Measurements from ENCODE around the gene SLC27A1. TPM values are rescaled to one million over a fixed set of nuclear protein-coding genes. Genes with fewer than 3 reads are reported as not detected.
"Not testable (repeated sequence)": the region's sequence is repeated elsewhere in the genome, so short reads cannot be mapped to it uniquely, and the experiment has no call there.

Gene SLC27A1
- total RNA-seq, 2 experiments from 2014 or later: 4.5 to 4.8 TPM

DNA sequence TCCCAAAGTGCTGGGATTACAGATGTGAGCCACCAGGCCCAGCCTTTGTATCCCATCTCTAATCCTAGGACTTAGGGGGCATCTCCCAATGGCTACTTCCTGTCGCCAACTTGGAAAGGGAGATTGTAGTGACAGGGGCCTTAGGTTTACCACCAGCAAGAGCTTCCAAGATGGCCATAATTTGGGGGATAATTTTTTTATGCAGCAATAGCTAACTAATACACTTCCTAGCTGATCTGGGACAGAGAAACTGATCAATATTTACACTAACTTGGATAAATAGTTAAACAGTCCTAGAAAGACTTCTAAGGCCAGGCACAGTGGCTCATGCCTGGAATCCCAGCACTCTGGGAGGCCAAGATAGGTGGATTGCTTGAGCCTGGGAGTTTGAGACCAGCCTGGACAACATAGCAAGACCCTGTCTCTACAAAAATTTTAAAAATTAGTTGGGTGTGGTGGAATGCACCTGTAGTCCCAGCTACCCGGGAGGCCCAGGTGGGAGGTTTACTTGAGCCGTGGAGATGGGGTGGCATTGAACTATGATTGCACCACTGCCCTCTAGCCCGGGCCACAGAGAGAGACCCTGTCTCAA is 79.8 kb downstream of the SLC27A1 start:
- ChIA-PET CTCF (interaction anchor here (0.6 to 2.5 kb wide), 6 partner anchors 14 to 383 kb away, joined by 3 to 7 read pairs (median 4); partner anchors contain the start of gene CCDC124), POLR2A (no interaction called here)
- Mint-ChIP-seq H3K4me1 (ENCODE audit: low read depth) (peaks cover 3% of the 10 kb centered on the region), H3K36me3 (no peaks in the 10 kb centered on the region), H3K27ac (no peak overlapping the region), H3K27me3 (no peaks in the 10 kb centered on the region), H3K9me3 (no peaks in the 10 kb centered on the region), H3K4me3 (no peak overlapping the region)
- intact Hi-C loops (cut with micrococcal nuclease): no loop called here
- DNase-seq: no peak

DNA sequence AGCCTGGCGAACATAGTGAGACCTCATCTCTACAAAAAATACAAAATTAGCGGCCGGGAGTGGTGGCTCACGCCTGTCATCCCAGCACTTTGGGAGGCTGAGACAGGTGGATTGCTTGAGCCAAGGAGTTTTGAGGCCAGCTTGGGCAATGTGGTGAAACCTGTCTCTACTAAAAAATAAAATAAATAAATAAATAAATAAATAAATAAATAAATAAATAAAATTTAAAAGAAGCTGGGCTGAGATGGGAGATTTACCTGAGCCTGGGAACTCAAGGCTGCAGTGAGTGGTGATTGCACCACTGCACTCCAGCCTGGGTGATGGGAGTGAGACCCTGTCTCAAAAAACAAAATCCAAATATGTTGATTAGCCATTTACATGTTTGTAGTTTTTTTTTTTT is 82.4 kb downstream of the SLC27A1 start:
- H3K36me3 Mint-ChIP-seq; DNase-seq; H3K4me3 Mint-ChIP-seq; H3K9me3 Mint-ChIP-seq; POLR2A ChIA-PET; H3K27ac Mint-ChIP-seq; intact Hi-C loops (cut with micrococcal nuclease); H3K27me3 Mint-ChIP-seq: not testable (repeated sequence)
- CTCF ChIA-PET: interaction anchor here (0.7 to 3.0 kb wide), 3 partner anchors 21 to 153 kb away, joined by 3 to 12 read pairs (median 6); no protein-coding TSS in a partner anchor
- H3K4me1 Mint-ChIP-seq (ENCODE audit: low read depth): peaks cover 10% of the 10 kb centered on the region

DNA sequence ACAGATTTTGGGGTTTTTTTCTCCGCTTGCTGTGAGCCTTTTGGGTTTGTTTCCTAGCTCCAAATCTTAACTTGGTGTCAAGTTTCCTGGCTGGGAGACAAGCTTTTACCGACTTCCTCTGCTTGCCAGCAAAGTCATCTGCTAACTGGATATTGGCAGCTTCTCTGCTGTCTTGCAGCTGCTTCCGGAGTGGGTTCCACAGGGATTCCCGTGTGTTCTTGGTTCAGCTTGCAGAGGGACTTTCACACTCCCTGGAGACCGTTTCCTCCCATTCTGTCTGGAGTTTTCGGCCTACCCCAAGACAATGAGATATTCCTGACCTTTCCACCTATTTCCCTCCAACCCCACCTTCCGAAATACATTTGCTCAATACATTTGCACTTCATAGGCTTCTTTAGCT is 82.9 kb downstream of the SLC27A1 start:
- DNase-seq: no peak
- Mint-ChIP-seq H3K36me3 (peaks cover 4% of the 10 kb centered on the region), H3K4me1 (ENCODE audit: low read depth) (peaks cover 10% of the 10 kb centered on the region), H3K9me3 (no peaks in the 10 kb centered on the region), H3K4me3 (no peak overlapping the region), H3K27ac (no peak overlapping the region), H3K27me3 (no peaks in the 10 kb centered on the region)
- intact Hi-C loops (cut with micrococcal nuclease): no loop called here
- CTCF ChIA-PET: interaction anchor here (1.3 to 3.0 kb wide), 2 partner anchors 20 to 57 kb away, joined by 6 to 12 read pairs; no protein-coding TSS in a partner anchor
- POLR2A ChIA-PET: no interaction called here

DNA sequence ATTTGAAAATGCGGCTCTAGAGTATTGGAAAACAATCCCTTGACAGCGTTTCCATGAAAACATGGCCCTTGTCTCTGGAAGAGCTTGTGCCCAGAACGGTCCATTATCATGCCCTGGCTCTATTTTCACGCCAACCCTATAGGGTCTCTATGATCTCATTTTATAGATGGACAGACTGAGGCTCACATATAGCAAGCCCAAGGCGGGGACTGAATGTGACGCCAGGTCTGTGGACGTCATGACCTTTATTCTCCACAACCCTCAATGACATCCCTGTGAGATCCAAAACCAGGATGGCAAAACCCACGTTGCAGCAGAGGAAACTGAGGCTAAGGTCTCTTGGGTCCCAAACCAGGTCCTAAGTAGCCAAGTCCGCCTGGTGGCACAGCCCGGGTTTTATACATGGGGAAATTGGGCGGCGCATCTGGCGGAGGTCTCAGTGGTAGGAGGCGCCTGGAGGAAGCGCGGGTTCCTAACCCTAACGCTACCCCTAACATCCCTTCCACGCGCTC is 84.7 kb downstream of the SLC27A1 start:
- Mint-ChIP-seq H3K27ac (no peak overlapping the region), H3K27me3 (no peaks in the 10 kb centered on the region), H3K36me3 (peaks cover 12% of the 10 kb centered on the region), H3K4me3 (peak overlapping the region; percentile 84), H3K9me3 (no peaks in the 10 kb centered on the region), H3K4me1 (ENCODE audit: low read depth) (peaks cover 10% of the 10 kb centered on the region)
- no peak for DNase-seq
- intact Hi-C loops (cut with micrococcal nuclease): loop anchor here (1.0 to 5.0 kb wide), 5 partner anchors 16 to 218 kb away; partner anchors contain the start of gene GTPBP3
- CTCF ChIA-PET: interaction anchor here (0.6 kb wide), 1 partner anchor 59 kb away, joined by 3 read pairs; no protein-coding TSS in a partner anchor
- POLR2A ChIA-PET: no interaction called here

DNA sequence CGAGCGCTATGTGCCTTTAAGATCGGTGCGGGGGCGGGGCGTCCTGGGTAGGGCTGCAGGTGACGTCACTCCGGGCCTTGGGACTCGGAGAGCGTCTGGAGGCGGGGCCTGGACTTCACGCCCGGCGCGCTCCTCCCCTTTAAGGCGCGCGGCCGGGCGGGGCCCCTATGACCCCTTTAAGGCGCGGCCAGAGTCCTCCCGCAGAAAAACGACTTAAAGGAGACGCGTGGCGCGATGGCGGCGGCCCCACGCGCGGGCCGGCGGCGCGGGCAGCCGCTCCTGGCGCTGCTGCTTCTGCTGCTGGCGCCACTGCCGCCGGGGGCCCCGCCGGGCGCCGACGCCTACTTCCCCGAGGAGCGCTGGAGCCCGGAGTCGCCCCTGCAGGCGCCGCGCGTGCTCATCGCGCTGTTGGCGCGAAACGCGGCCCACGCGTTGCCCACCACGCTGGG is 85.2 kb downstream of the SLC27A1 start, which contains the start of gene COLGALT1:
COLGALT1 (plus strand) TSS at position 170 of the 449 bp plus-strand sequence; CDS start at position 235, 65 bp downstream.
- ChIA-PET POLR2A (interaction anchor here (1.1 kb wide), 1 partner anchor 33 kb away, joined by 3 read pairs; no protein-coding TSS in a partner anchor), CTCF (interaction anchor here (2.1 kb wide), 1 partner anchor 18 kb away, joined by 12 read pairs; no protein-coding TSS in a partner anchor)
- H3K27me3 Mint-ChIP-seq: no peaks in the 10 kb centered on the region
- peak within 1 kb of the TSS; percentile 65 for H3K27ac Mint-ChIP-seq
- peaks cover 10% of the 10 kb centered on the region for H3K4me1 Mint-ChIP-seq (ENCODE audit: low read depth)
- intact Hi-C loops (cut with micrococcal nuclease): loop anchor here (1.0 to 5.0 kb wide), 5 partner anchors 16 to 218 kb away; partner anchors contain the start of gene GTPBP3
- no peaks in the 10 kb centered on the region for H3K9me3 Mint-ChIP-seq
- peak within 1 kb of the TSS; percentile 84 for H3K4me3 Mint-ChIP-seq
- peaks cover 16% of the 10 kb centered on the region for H3K36me3 Mint-ChIP-seq
- peak; percentile 99 for DNase-seq

Other genes starting within 250 kb of the SLC27A1 start
- gene OCEL1, start 244.3 kb upstream of the SLC27A1 start, total RNA-seq: 10 to 100 TPM; 17.6 to 17.9 TPM
- gene NR2F6, start 224.6 kb upstream of the SLC27A1 start, total RNA-seq: 10 to 100 TPM; 10.2 to 10.4 TPM
- under 1 TPM in 1 of 2 experiments, not detected in 1; 0.24 TPM for gene USHBP1, start 205.8 kb upstream of the SLC27A1 start, total RNA-seq
- 100 to 1,000 TPM; 110 TPM for gene BABAM1, start 203.1 kb upstream of the SLC27A1 start, total RNA-seq
- 10 to 100 TPM; 10.5 to 10.7 TPM for gene ANKLE1, start 188.6 kb upstream of the SLC27A1 start, total RNA-seq
- gene ABHD8, start 167.1 kb upstream of the SLC27A1 start, total RNA-seq: 1 to 10 TPM; 7.7 to 7.9 TPM
- gene MRPL34, start 164.7 kb upstream of the SLC27A1 start, total RNA-seq: 10 to 100 TPM; 92.9 to 93.7 TPM
- gene DDA1, start 161.0 kb upstream of the SLC27A1 start, total RNA-seq: 10 to 100 TPM; 37.2 to 37.5 TPM
- 1 to 10 TPM; 5.8 to 6.0 TPM for gene ANO8, start 135.7 kb upstream of the SLC27A1 start, total RNA-seq
- 10 to 100 TPM; 37.7 to 41.4 TPM for gene GTPBP3, start 133.0 kb upstream of the SLC27A1 start, total RNA-seq
- gene PLVAP, start 93.2 kb upstream of the SLC27A1 start, total RNA-seq: under 1 TPM in 1 of 2 experiments, not detected in 1; 0.14 TPM
- gene CCDC194, start 76.3 kb upstream of the SLC27A1 start, total RNA-seq: 1 to 10 TPM; 1.4 to 2.3 TPM
- gene BST2, start 64.9 kb upstream of the SLC27A1 start, total RNA-seq: 100 to 1,000 TPM; 156 to 164 TPM
- 10 to 100 TPM; 36.5 to 42.4 TPM for gene MVB12A, start 50.5 kb upstream of the SLC27A1 start, total RNA-seq
- gene TMEM221, start 21.9 kb upstream of the SLC27A1 start, total RNA-seq: not detected
- not detected for gene NXNL1, start 9.6 kb upstream of the SLC27A1 start, total RNA-seq
- gene PGLS, start 41.1 kb downstream of the SLC27A1 start, total RNA-seq: 10 to 100 TPM; 70.1 to 70.5 TPM
- gene COLGALT1, start 85.1 kb downstream of the SLC27A1 start, total RNA-seq: 10 to 100 TPM; 46.6 to 46.8 TPM
- gene UNC13A, start 217.8 kb downstream of the SLC27A1 start, total RNA-seq: under 1 TPM; 0.02 TPM
- 10 to 100 TPM; 63.0 to 71.2 TPM for gene MAP1S, start 249.0 kb downstream of the SLC27A1 start, total RNA-seq

Measured in activated CD4-positive, alpha-beta memory T cell treated with anti-CD3 and anti-CD28 coated beads for 36 hours (primary cell).